DMS53 treated with DMSO at 0.1 percent for 48 hours (cell line): ENCODE measurements around the gene TPPP2.
A peak's percentile ranks its signal among the peaks of the same experiment; 100 is the strongest.
"Not testable (repeated sequence)": the region's sequence is repeated elsewhere in the genome, so short reads cannot be mapped to it uniquely, and the experiment has no call there.

Experiments
- DNase-seq: peaks from one replicate; lab custom pipeline; 2025; ENCODE audit not compliant: unreplicated experiment; lab: John Stamatoyannopoulos, UW

The TPPP2 gene

DNA sequence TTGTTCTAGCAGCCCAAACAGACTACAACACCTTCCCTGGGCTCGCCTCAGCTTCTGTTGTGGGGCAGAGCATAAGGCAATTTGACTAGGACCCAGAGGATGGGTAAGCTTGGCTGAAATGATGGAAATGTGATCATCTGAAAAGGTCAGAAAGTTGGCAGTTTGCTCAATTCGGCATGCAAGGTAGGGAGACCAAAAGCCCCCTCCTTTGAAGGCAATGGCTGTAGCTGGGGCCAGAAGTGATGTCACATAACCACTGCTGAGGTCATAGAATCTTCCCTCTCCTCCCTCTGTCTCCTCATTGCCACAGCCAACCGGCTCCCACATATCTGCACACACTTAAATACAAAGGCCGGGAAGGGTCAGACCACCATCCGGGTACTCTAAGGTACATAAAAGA is at the start of gene TPPP2:
TPPP2 (plus strand) TSS at position 301 of the 400 bp plus-strand sequence. CDS start 365 bp downstream, outside the sequence.
- no peak for DNase-seq

DNA sequence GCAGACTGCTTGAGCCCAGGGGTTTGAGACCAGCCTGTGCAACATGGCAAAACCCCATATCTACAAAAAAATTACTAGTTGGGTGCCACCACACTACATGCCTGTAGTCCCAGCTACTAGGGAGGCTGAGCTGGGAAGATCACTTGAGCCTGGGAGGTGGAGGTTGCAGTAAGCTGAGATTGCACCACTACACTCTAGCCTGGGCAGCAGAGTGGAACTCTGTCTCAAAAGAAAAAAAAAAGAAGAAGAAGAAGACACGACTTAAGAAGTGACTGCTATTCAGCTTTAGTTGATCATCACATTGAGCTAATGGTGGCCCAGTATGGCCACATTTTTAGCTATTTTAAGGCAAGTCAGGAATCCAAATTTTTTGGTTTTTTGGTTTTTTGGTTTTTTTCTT is 49.1 kb upstream of the TPPP2 start:
- no peak for DNase-seq

DNA sequence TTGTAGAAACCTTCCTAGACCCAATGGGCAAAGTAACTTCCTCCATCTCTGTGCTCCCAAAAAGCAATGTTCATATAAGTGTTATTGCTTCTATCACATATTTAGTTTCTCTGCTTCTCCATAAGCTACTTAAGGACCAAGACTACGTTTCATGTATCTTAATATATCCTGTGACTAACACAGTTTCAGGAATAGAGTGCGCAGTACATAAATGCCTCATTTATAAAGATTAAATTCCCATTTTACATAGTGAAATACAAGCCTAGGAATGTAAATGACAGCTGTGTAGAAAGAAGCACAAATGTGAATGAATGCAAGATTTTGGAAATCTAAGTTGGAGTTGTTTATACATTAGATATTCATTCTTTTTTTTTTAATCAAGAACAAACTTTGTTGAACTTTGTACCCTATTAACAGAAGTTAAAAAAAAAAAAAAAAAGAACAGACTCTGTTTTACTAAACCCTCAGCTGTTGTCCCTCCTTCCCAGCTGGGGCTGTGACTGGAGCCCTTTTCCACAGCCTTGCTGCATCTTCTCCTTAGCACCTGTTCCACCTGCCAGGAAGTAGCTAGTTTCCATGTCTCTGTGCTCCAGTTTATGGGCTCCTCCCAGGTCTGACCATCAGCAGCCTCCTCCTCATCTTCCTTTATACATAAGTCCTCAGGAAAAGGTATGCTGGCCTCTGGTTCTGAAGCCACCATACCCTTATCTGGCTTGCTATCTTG is 47.2 kb upstream of the TPPP2 start:
- no peak for DNase-seq

DNA sequence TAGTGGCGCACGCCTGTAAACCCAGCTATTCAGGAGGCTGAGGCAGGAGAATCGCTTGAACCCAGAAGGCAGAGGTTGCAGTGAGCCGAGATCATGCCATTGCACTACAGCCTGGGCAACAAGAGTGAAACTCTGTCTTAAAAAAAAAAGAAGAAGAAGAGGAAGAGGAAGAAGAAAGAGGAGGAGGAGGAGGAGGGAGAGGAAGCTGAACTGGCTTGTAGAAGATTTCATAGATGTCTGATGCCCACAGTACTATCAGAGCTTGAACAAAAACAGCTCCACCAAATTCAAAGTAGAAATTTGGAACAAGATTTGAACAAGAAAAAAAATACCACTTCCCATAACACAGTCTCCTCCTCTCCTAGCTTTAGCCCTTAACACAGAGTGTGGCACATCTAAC is 44.4 kb upstream of the TPPP2 start:
- DNase-seq: not testable (repeated sequence)

DNA sequence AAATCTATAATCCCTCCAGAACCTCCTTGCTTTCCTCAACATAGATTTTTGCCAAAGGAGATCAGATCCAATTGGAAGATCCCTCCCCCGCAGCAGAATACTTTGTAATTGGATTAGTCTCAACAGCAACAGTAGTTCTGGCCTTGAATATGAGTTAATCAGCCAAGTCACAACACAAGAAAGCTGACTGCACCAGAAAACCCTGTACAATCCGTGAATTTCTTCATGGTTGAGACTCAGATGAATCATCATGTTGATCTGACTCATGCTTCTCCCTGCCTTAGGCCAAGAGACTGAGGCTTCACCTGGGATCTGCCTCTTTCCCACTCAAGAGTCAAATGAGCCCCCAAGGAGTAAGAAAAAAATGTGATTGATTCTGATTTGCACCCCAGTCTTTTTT is 43.2 kb upstream of the TPPP2 start:
- no peak for DNase-seq

DNA sequence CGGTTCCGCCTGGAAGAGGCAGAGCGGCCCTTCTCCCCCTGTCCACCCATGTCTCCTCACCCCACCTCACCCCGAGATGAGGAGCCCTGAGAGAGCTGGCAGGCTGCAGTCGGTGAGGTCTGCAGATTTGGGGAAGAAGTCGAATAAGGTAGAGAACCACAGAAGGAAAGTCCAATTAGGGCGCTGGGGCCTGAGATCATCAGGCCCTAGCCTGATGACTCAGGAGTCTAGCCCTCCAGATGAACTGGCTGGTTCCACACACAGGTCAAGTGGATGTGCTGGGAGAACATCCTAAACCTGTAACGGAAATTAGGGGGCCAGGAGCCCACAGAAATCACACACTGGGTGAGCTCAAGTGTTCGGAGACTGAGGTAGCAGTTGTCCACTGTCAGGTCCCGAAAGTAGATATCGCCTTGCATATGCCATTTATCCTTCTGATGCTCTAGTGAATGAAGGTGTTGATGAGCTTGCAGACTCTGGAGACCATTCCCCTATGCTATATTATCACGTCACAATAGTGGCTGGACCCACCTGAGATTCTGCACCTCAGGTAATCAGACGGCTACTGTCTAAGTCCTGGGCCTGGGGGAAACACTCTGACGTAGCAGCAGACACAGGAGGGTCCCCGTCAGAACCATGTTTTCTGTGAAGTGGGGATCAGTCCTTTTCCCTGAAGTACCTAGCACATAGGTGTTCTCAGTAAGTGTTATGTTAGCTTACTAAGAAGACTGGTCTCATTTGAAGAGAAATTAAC is 41.1 kb upstream of the TPPP2 start:
- DNase-seq: no peak

DNA sequence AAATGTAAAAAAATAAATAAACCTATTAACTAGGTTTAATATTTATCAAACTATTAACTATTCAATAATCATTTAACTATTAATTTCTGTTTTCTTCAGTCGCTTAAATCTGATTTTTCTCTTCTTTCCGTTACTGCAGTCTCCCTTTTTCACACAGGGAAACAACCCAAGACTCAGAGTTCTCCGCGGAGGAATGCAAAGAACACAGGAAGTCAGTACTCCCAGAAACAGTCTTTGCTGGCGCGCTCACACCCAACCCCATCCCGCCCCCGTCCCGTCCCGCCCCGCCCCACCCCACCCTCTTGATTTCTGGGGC is 40.6 kb upstream of the TPPP2 start:
- DNase-seq: no peak

DNA sequence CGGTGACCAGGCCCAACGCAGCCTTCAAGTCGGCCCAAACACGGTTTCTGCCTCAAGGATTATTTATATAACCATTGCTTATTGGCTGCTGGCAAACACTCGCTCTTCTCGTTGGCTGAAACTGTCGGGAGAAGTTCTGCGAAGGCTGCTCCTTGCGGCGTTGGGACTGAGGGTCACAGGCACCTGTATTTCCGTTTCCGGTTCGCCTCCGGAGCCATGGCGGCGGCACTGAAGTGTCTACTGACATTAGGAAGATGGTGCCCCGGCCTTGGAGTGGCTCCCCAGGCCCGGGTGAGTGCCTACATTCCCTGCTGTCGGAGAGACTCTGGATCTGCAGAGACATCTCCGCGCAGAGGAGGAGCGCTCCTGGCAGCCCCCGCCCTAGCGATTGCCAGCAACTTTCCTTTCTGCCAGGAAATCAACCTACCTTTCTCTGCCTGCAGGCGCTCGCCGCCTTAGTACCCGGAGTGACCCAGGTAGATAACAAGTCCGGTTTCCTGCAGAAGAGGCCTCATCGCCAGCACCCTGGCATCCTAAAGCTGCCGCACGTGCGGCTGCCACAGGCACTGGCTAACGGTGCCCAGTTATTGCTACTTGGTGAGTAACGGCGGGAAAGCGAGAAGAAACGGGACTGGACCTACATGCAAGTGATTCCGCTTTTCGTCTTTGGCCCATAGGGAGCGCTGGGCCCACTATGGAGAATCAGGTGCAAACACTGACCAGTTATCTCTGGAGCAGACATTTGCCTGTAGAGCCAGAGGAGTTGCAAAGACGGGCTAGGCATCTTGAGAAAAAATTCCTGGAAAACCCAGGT is 40.0 kb upstream of the TPPP2 start, which contains the start of gene METTL17:
METTL17 (plus strand) TSS at position 194 of the 814 bp plus-strand sequence; CDS start at position 217, 23 bp downstream.
- peak; percentile 64 for DNase-seq

DNA sequence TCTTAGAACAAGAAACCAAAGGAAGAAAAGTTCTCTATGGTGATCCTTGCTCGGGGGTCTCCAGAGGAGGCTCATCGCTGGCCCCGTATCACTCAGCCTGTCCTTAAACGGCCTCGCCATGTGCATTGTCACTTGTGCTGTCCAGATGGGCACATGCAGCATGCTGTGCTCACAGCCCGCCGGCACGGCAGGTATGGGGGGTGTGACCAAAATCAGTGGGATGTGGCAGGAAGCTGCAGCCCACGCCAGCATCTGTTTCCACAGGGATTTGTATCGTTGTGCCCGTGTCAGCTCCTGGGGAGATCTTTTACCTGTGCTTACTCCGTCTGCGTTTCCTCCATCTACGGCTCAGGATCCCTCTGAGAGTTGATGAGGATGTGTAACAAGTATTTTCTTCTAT is 33.5 kb upstream of the TPPP2 start:
- DNase-seq: no peak

DNA sequence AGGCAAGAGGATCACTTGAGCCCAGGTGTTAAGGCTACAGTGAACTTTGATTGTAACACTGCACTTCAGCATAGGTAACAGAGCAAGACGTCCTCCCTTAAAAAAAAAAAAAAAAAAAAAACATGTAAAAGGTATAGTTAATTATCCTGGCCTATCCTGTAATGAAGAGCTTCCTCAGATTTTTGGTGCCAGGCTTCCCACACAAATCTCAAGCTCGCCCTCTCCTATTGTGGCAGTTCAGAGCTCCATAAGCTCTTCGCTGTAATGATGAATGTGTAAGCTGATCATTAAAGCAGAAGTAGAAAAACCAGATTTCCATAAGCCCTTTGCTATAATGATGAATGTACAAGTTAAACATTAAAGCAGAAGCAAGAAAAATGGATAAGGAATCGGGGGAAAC is 32.9 kb upstream of the TPPP2 start:
- no peak for DNase-seq

DNA sequence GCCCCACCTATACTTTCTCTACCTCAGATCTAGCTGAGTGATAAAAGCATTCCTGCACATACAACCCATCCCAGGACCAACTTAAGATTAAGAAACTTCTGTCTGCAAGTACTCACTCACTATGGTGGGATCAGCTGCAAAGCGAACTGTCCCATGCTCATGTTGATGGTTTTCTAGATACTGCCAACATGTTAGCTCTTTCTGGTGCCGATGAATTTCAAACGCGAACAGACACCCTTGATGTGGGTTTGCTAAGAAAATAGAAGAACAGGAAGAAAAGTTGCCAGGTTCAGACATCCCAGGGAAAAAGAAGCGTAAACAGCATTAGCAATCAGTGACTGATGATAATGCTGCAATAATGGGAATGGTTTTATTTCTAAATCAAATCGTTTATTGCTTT is 32.5 kb upstream of the TPPP2 start:
- no peak for DNase-seq

DNA sequence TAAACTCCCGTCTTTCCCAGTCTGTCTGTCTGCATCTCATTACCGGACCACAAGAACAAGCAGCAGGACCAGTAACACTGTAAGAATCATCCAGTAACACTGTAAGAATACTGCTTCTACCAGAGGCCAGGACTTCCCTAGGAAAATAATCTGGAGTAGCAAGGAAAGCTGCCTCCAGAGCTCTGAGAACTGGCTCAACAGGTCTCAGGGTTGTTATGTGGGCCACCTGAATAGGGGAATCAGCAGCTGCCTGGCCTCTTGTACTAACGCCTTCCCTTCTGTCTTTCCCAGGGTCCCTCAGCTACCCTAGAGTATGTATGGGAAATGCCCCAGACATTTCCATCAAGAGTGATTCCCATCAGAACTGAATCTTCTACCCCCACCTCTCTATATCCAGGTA is 31.9 kb upstream of the TPPP2 start:
- no peak for DNase-seq

DNA sequence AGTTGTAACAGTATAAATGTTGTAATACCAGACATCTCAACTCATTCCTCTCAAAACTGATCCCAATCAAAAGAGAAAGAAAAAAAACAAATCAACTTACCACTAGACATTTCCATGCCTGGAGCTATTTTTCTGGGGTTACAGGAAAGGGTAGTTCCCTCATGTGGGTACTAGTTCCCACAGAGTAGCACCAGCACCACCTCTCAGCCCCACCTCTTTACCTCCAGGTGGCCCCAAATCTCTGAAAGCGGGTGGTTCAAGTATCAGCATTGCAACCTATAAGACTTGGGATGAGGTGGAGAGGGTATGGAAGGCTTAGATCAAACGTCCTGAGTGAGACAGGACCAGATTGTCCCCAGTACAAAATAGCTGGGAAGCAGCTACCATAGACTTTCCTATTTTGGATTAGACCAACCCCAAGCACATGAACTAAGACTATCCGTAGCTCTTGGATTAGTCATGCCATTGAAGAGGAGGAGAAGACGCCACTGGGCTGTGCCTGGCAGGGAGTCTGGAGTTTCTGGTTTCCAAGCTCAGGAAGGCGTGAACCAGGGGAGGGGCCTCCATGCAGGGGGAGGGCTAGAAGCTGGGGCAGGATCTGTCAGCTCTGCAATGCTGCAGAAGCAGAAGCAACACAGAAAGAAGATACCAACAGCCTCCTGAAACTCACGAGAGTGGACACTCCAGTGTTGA is 31.2 kb upstream of the TPPP2 start, which contains the start of gene SLC39A2:
SLC39A2 (plus strand) TSS at position 620 of the 693 bp plus-strand sequence. CDS start 154 bp downstream, outside the sequence.
- no peak for DNase-seq

DNA sequence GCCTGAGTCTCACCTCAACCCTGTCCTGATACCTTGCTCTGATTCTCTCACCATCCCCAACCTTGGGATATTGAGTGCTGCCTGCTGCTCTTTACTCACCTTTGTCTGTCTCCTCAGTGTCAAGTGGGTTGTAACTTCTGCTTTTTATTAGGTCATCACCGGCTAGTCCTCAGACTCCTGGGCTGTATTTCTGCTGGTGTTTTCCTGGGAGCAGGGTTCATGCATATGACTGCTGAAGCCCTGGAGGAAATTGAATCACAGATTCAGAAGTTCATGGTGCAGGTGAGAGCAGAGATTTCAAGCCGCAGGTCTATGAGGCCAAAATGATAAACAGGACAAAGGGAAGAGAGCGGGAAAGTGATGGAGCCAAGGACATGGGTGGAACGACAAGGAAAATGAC is 30.4 kb upstream of the TPPP2 start:
- no peak for DNase-seq

DNA sequence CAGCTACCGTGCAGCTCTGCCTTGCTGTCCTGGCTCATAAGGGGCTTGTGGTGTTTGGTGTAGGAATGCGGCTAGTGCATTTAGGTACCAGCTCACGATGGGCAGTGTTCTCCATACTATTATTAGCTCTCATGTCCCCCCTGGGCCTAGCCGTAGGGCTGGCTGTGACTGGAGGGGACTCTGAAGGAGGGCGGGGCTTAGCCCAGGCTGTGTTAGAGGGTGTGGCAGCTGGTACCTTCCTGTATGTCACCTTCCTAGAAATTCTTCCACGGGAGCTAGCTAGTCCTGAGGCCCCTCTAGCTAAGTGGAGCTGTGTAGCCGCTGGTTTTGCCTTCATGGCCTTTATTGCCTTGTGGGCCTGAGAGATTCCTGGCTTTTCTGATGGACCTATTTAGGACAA is 28.8 kb upstream of the TPPP2 start:
- no peak for DNase-seq

DNA sequence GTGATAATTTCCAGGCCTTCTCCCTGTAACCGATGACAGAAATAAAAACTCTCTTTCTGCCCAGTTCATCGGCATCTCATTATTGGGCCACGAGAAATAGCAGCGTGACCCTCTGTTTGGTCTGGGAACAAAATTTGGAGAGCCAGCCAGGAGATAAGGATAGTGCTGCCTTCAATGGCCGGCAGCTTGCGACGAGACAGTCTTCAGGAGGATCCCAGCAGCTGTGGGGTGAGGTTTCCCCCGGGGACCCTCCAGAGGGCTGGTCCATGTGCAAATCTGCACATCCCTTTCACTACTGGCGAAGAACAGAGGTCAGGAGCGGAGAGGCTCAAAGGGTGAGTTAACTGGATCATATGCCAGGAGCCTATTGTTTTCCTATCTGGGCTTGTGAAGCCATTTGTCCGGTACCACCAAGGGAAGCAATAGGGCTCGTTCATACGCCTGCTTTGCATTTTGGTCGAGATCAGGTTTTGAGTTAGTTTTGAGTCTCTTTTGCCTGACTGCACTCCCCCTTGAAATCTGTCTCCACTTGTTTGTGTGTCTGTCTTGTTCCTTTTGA is 26.1 kb upstream of the TPPP2 start:
- no peak for DNase-seq

DNA sequence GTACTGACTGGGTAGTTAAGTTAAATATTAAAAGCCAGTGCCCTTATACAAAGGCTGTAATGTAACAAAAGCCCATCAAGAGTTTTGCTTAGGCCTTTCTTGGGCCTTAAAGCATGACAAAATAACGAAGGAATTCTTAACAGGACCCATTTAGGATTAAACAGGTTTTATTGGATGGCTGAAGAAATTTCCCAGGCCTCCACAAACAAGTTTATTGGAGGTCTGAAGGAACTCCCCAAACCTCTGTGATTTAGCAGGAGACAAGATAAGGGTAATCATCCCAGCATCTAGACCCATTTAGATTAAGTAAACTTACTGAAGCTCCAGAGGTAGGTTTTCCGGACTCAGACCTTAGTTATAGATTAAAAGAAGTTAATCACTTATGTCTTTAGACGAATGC is 20.3 kb upstream of the TPPP2 start:
- not testable (repeated sequence) for DNase-seq

DNA sequence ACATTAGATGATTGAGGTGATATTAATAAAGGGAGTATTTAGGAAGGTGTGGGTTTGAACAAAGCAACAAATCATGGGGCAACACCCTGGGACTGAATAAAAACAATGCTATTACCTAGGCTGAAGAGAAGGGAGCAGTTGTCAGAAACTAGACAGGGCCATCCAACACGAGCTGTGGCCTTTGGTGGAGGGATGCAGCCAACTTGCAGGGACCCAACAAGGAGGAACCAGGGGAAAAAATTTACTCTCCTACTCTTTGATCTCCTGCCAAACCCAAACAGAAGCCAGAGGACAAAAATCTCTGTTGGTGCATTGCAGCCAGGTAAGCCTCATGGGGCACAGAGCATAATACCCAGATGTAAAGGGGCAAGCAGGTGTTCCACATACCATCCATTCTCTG is 18.9 kb upstream of the TPPP2 start:
- DNase-seq: no peak

DNA sequence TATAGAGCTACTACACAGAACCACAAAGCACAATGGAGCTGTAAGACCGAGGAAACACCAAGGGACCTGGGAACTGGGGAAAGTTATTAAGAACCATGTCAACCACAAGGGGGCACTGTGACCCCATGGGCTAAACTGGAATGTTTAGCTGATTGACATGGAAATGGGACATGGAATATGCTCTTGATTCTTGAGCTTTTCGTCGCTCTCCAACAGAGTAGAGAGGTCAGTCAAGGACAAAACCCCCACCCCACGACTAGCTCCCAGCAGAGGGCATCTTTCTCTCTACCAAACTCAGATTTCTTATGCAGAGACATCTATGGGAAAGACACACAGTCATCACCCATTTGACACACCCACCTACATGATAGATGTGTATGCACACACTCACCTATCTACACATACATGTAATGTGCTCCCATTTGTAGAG is 15.2 kb upstream of the TPPP2 start:
- peak; percentile 35 for DNase-seq

DNA sequence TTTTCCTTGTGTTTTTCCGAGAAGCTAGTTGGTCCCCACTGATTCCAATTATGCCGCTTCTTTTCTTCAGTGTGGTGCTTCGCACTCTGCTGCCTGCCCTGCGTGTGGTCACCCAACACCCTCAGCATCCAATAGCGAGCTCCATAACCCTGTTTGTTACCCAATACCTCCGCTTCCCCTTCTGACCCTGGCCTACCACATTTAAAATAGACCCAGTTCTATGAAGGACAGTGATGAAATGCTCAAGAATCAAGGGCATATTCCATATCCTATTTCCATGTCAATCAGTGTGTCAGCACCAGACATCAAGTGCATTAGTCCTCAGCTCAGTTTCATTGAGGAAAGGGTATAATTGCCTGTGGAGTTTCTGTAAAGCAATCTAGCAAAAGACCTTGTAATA is 14.7 kb upstream of the TPPP2 start:
- DNase-seq: no peak
